DMS53 treated with DMSO at 0.1 percent for 48 hours (cell line): ENCODE results near the gene RINT1.
"Not testable (repeated sequence)": the region's sequence is repeated elsewhere in the genome, so short reads cannot be mapped to it uniquely, and the experiment has no call there.

ENCODE experiments used
- DNase-seq: peaks from one replicate; lab custom pipeline; 2025; ENCODE audit not compliant: unreplicated experiment; lab: John Stamatoyannopoulos, UW

The RINT1 gene

DNA sequence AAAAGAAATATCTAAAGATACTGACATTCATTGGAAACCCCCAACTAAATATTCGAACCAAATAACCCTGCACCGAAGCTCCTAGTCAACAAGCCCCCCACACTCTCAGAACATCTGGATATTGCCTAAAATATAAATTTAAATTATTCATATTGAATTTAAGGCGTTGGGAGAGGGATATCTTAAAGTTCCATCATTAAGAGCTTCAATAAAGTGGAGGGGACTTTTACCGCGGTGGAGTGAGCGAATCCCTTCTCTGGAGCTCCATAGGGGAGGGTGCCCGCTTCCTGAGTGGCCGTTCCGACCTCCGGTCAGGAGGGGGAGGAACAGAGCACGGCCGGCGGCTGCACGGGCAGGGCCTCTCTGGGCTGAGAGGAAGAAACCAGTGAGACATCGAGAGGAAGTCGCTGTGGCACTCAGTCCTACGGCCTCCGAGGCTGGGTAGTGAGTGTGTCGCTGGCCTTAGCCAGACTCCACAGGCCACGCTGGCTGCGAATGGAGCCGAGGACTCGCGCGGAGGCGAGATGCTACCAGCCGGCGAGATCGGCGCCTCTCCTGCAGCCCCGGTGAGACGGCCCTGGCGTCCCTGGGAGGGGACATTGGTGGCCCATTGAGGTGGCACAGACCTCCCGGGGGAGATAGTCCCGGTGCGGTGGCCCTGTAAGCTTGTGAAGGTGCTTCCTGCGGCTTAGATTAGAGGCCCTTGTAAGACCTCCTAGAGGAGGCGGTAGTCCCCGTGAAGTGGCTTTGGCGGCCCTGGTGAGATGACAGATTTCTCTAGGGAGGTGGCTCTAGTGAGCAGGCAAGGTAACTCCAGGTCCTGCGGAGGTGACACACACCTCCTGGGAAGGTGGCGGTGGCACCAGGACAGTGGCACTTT is at the start of gene RINT1:
Gene RINT1 (plus strand): TSS at position 410 of the 880 bp plus-strand sequence. CDS start 115 bp downstream, at position 525.
- DNase-seq = peak; percentile 92

DNA sequence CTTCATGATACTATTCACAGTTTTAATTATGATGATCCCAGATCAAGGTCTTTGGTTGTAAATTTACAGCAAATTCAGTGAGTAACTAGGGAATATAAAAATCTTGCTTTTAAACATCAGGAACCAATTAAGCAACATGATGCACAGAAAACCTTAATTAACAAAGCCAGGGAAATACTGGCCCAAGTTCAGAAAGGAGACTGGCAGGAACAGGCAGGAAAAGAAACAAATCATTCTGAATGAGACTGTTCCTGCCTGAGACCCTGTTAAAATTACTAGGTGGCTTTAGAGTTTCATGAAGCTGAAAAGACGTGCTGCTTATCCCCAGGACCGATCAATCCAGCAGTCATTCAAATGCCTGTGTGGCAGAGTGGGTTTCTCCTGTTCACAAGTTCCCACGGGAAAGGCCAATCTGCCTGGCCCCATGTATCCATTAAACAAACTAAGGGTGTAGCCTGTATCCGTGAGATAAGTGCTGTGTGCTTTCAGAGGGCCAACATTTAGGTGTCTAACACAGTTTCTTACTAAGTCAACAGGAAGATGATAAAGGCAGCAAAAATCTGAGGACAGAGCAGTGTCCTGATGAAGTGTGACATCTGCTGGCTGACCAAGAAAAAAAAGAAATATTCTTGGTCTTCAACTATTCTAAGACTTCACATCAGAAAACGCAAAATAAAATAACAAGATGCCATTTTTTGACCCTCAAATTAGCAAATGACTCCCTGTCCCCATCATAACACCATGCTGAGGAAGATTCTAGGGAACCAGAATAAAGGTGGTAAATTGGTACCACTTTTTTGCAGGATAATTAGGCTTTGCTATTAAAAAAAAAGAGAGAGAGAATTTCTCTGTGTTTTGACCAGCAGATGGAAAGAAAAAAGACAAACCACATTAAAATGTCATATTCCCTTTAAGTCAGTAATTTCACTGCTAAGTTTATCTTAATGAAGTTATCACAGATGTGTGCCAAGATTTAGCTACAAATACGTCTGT is 44.1 kb upstream of the RINT1 start:
- peak; percentile 25 for DNase-seq

DNA sequence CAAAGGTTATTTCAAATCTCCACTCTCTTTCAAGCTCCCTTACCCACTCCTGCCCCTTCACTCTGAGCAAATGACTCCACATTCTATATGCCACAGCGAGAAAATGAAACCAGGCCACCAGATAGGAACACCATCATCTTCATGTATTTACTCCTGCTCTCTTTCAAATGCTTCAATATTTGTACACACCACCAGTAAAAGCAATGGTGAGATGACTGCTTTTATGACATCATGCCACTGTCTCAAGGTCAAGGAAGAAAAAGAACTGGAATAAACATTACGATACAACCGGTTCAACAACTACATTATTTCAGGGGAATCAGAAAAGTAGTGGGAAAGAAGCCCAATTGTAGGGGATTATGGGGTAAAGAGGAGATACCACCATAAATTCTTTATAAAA is 42.6 kb upstream of the RINT1 start:
- DNase-seq = no peak

DNA sequence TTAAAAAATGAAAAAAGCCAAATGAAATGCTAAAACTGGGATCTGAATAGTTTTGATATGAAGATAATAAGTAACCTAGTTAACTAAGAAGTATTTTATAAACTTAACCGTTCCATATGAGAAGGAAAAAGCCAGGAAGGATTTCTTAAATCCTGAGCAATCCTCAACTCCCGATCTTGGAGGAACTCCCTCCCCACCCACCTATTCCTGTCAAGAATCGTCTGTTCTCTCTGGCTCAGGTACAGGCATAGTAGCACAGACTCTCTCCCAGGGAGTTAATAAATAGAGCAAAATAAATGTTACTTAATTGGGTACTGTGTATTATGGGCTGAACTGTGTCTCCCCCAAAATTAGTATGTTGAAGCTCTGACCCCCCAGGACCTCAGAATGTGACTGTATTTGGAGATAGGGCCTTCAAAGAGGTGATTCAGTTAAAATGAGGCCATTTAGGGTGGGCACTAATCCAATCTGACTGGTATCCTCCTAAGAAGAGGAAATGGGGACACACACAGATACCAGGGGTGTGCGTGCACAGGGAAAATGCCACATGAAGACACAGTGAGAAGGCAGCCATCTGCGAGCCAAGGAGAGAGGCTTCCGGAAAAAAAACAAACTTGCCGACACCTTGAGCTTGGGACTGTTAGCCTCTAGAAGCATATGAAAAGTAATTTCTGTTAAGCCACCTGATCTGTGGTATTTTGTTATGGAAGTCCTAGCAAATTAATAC is 38.6 kb upstream of the RINT1 start:
- DNase-seq = no peak

DNA sequence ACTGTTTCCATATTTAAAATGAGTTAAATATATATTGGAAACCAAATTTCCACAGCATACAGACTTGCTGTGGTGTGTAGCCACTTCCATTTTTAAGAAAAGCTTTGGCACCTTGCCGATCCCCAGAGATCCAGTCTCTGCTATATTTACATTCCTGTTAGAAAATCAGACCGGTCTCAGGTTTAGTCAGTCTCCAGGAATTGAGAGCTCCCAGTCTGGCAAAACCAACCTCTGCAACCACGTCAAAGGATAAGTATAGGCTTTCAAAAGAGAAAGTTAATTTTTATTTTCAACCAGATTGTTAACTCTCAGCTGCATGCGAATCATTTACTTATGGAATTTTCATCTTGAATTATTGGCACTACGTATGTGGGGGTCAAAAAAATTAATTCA is 38.1 kb upstream of the RINT1 start:
- DNase-seq = no peak

DNA sequence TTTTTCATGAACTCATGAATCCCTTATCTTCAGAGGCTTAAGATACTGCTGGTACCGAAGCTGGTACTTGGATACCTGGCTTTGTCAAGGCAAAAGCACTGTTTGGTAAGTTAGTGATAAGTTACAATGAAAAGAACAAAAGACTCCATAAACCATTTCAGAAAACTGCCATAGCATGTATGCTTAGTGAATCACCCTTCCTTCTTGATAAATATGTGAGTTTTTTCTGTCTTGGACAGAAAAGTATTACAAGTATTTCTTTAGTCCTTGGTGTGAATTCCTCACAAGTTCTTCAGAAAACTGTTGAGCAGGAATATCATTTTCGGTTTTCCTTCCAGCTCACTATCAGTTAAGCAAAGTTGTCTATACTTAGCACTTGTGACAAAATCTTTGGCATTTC is 35.5 kb upstream of the RINT1 start:
- no peak for DNase-seq

DNA sequence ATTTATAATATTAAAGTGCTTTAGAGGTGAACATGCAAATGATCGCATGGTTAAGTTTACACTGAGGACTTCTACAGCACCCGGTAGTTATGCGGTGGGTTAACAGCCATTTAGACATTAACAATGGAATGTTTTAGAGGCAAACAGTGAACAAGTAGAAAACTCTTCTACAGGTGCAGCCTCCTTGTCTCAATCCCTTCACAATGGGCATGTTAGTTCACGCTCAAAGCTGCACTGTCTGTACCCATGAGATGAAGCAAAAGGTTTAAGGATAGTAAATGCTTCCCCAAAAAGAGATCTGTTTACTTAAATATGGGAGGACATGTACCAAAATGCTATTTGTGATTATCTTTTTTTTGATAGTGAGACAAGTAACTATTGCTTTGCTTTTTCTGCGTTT is 35.0 kb upstream of the RINT1 start:
- no peak for DNase-seq

DNA sequence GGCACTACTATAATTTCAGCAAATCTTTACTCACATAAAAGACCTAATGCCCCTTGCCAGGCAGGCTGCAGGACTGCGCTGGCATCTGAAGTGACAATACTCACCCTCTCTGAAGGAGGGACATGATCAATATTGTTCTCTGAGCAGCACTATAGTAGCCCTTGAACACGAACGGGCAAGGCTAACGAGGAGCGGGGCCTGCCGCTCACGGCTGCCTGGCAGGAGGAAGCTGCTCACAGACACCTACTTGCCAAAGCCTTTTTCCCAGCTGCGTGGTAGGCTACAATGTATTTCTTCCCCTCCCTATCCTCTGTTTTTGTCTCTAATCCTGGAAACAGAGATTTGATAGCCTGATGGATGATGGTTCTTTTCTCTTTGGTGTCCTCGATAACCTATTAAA is 29.8 kb upstream of the RINT1 start:
- no peak for DNase-seq

DNA sequence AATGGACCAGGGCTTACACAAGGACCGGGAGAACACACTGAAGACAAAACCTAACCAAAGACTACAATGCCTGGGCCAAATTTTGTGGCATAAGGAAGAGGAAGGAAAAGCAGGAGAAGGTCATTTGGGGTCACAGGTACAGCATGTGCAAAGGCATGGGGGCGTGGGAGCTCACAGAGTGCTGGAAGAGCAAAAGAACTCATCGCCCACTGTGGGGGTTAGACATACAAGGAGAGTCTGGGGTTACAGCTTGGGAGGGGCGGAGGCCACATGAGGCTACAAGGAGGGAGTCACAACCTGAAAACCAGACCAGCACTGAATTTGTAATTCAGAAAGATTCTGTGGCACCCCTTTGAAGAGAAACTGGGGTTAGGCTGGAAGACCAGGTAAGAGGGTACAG is 19.6 kb upstream of the RINT1 start:
- no peak for DNase-seq

DNA sequence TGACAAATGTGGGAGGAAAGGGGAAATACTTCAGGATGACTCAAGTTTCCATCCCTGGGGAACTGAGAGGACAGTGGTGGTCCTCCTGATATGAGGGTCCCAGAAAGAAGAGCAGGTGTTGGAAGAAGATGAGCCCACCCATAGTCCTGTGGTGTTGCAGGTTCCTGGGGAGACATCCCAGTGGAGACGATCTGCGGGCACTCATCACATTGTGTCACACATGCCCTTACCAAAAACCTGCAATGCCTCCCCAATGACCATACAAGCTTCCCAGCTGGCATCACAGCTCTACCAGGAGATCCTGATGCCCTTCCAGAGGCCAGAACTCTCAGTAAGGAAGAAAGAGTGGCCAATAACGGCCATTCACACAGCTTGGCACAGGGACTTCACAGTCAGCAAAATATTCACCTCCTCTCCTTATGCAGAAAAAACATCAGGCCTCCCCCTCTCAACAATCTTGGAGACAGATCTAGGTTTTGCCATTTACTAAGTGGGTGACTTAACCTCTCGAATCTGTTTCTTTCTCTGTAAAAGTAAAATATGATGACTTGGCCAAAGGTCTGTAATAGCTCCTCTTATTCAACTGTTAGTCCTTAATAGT is 19.0 kb upstream of the RINT1 start:
- DNase-seq = no peak

DNA sequence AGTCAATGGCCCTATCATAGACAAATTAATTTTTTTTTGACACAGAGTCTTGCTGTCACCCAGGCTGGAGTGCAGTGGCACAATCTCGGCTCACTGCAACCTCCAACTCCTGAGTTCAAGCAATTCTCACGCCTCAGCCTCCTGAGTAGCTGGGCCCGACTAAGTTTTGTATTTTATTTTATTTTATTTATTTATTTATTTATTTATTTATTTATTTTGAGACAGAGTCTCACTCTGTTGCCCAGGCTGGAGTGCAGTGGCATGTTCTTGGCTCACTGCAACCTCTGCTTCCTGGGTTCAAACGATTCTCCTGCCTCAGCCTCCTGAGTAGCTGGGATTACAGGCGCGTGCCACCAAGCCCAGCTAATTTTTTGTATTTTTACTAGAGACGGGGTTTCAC is 16.4 kb upstream of the RINT1 start:
- not testable (repeated sequence) for DNase-seq

DNA sequence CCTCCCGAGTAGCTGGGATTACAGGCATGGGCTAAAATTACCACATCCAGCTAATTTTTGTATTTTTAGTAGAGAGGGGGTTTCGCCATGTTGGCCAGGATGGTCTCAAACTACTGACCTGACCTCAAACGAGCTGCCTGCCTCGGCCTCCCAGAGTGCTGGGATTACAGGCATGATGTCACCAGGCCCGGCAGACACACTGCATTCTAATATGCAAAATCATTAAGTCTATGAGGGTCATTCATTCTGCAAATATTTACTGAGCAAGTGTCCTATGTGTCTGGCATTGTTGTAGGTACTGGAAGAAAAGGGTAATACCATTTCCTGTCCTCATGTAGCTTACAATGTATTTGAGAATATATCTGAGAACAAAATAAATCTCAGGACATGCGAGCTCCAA is 12.6 kb upstream of the RINT1 start:
- no peak for DNase-seq

DNA sequence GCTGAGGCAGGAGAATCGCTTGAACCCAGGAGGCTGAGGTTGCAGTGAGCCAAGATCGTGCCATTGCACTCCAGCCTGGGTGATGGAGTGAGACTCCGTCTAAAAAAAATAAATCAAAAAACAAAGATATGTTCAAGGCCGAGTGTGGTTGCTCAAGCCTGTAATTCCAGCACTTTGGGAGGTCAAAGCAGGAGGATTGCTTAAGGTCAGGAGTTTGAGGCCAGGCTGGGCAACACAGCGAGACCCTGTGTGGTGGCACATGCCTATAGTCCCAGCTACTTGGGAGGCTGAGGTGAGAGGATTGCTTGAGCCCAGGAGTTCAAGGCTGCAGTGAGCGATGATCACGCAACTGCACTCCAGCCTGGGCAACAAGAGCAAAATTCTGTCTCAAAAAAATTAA is 11.4 kb upstream of the RINT1 start:
- DNase-seq = not testable (repeated sequence)

DNA sequence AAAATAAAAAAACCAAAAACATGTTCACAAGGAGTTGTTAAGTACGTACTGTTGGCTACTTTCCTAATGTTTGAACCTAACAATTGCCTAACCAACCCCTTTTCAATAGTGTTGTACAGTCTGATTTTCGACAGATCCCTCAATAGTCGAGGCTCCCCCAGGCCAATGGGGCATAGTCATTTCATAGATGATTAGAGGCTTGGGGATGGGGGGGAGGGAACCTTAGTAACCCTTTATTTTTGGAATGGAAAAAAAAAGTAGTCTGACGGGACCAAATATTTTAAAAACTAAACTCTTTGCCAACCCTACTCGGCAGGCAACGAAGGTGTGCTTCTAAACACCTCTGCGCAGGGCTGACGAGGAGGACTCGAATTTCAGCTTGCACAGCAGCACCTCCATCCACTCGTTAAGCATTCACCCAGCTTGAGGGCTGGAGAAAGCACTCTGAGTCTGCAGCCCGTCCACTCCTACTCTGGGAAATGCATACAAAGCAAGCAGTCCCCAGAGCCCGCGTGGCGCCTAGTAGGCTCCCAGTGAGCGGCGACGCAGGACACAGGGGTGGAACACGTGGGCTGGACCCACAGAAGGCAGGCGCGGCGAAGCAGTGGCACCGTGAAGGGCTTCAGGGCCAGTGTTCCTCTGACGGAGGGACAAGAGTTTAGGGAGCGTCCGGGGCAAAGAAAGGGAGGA is 10.8 kb upstream of the RINT1 start:
- DNase-seq = peak; percentile 34

DNA sequence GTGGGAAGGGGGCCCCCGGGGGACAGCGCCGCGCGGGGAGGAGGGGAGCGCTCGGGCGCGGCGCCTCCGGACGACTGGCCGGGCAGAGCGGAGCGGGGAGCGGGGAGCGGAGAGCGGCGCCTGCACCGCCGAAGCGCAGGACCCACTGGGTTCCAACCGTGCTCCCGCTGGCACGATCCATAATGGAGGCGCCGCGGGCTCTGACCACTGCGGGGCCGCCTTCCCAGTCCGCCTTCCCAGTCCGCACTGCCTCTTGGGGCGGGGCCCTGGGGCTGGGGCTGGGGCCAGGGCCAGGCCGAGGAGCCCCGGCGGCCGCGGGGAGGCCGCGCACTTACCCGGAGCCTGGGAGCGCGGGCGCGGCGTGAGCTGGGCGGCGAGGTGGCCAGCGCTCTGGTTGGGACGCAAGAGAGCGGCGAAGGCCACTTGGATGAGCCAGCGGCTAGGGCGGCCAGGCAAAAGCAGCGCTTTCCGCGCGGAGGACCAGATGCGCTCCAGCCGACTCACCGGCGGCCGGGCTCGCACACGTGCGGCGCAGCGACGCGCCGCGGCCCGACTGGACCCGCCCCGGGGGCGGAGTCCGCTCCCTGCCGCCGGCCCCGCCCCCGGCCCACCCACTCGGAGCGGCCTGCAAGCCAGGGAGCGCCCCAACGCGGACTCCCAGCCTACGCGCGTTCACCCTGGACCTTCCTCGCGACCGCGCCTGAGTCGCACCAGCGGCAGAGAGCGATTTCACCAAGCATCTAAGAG is 10.1 kb upstream of the RINT1 start, which contains the start of gene PUS7:
Gene PUS7 (minus strand): TSS at position 555 of the 747 bp plus-strand sequence. CDS start 13,759 bp downstream, outside the sequence.
- peak; percentile 88 for DNase-seq

DNA sequence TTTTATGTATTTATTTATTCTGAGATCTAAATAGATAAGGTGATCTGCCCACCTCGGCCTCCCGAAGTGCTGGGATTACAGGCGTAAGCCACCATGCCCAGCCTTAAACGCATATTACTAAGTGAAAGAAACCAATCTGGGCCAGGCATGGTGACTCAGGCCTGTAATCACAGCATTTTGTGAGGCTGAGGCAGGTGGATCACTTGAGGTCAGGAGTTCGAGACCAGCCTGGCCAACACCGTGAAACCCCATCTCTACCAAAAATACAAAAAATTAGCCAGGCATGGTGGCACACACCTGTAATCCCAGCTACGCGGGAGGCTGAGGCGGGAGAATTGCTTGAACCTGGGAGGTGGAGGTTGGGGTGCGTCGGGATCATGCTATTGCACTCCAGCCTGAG is 7.6 kb upstream of the RINT1 start:
- DNase-seq = not testable (repeated sequence)

DNA sequence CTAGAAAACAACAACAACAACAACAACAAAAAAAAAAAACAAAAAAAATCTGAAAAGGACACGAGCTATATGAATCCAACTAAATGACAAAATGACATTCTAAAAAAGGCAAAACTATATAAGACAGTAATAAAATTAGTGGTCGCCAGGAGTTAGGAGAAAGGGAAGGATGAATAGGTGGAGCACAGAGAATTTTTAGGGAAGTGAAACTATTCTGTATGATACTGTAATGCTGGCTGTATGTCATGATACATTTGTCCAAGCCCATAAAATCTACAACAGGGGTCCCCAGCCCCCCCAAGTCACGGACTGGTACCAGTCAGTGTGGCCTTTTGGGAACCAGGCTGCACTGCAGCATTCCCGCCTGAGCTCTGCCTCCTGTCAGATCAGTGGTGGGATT is 7.2 kb upstream of the RINT1 start:
- DNase-seq = no peak

DNA sequence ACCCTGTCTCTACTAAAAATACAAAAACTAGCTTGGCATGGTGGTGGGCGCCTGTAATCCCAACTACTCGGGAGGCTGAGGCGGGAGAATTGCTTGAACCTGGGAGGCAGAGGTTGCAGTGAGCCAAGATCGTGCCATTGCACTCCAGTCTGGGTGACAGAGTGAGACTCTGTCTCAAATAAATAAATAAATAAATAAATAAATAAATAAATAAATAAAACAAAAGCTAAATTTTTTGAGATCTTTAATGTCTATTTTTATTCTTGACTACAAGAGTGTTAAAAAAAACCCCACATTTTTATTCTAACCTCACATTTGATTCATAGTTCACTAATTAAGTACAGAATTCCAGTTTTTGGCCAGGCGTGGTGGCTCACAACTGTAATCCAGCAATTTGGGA is 4.3 kb upstream of the RINT1 start:
- DNase-seq = not testable (repeated sequence)

DNA sequence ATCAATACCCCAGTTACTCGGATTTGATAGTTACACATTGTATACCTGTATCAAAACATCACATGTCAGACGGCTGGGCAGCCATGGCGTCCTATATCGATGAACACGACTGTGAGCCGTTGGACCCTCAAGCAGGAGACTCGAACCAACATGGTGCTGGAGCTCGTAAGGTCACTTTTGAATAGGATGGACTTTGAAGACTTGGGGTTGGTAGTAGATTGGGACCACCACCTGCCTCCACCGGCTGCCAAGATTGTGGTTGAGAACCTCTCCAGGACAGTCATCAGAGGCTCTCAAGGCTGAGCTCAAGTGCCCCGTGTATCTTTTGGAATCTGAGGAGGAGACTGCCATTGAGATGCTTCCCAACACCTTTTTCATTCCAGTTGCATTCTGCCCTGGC is 1.9 kb upstream of the RINT1 start:
- no peak for DNase-seq
